T follicular helper cell (primary cell): Measurements from ENCODE around the gene GLIS1.

Experiments
- DNase-seq: peaks from one replicate; pipeline ENCODE4 v3.0.0-alpha.2; 2020; ENCODE audit warnings: low read depth

The GLIS1 gene

GRCh38 chr1:53530550-53530949, 208.4 kb downstream of the GLIS1 start:
- DNase-seq, result no peak

GRCh38 chr1:53529555-53529954, 209.4 kb downstream of the GLIS1 start:
- no peak for DNase-seq

GRCh38 chr1:53527368-53527767, 211.6 kb downstream of the GLIS1 start:
- DNase-seq, result no peak

GRCh38 chr1:53526451-53527101, 212.4 kb downstream of the GLIS1 start:
- DNase-seq, result no peak

- no peak for DNase-seq
Measured at GRCh38 chr1:53525595-53525994, 213.4 kb downstream of the GLIS1 start.

GRCh38 chr1:53524428-53525375, 214.3 kb downstream of the GLIS1 start:
- DNase-seq, result no peak

- no peak for DNase-seq
Measured at GRCh38 chr1:53521924-53522552, 216.9 kb downstream of the GLIS1 start.

- DNase-seq, result no peak
Measured at GRCh38 chr1:53520481-53520880, 218.5 kb downstream of the GLIS1 start.

GRCh38 chr1:53519421-53519820, 219.5 kb downstream of the GLIS1 start:
- DNase-seq, result no peak

GRCh38 chr1:53518775-53519174, 220.2 kb downstream of the GLIS1 start:
- no peak for DNase-seq

GRCh38 chr1:53517821-53518352, 221.1 kb downstream of the GLIS1 start:
- DNase-seq, result no peak

GRCh38 chr1:53517109-53517508, 221.9 kb downstream of the GLIS1 start:
- DNase-seq, result no peak

GRCh38 chr1:53516181-53516580, 222.8 kb downstream of the GLIS1 start:
- DNase-seq, result no peak

GRCh38 chr1:53514436-53514835, 224.5 kb downstream of the GLIS1 start:
- DNase-seq, result no peak

- no peak for DNase-seq
Measured at GRCh38 chr1:53513846-53514245, 225.1 kb downstream of the GLIS1 start.

GRCh38 chr1:53512807-53513755, 225.9 kb downstream of the GLIS1 start:
- no peak for DNase-seq

- no peak for DNase-seq
Measured at GRCh38 chr1:53511933-53512806, 226.8 kb downstream of the GLIS1 start.

- no peak for DNase-seq
Measured at GRCh38 chr1:53511323-53511932, 227.5 kb downstream of the GLIS1 start.

- DNase-seq, result no peak
Measured at GRCh38 chr1:53510215-53510614, 228.7 kb downstream of the GLIS1 start.

GRCh38 chr1:53509775-53510174, 229.2 kb downstream of the GLIS1 start:
- no peak for DNase-seq
